ENCODE measurements around the gene PRSS16.

GRCh38 chr6:27260836-27261375 lies 13.4 kb downstream of the PRSS16 start:
- TF ChIP-seq CTCF (IDR thresholded peaks at IDR 0.05) (no peak), POLR2A (IDR thresholded peaks at IDR 0.05) (no peak)

Data from lower leg skin (tissue), 3 donors.